Stimulated activated CD8-positive, alpha-beta memory T cell treated with anti-CD3 and anti-CD28 coated beads, Interleukin-15, amount 100 ng/mL, for 1 hour (primary cell): ENCODE data around the gene CHST4.
"Not testable (repeated sequence)": the region's sequence is repeated elsewhere in the genome, so short reads cannot be mapped to it uniquely, and the experiment has no call there.

ENCODE experiments used
- DNase-seq: peaks from one replicate; pipeline ENCODE4 v3.0.0-alpha.2; 2020; ENCODE audit warnings: low read depth

CHST4 gene

GRCh38 chr16:71570144-71570543 lies 43.9 kb downstream of the CHST4 start:
- DNase-seq, result no peak

GRCh38 chr16:71572497-71573116 lies 46.4 kb downstream of the CHST4 start:
- no peak for DNase-seq

GRCh38 chr16:71573387-71574094 lies 47.3 kb downstream of the CHST4 start:
- DNase-seq, result no peak

- no peak for DNase-seq
Observed at GRCh38 chr16:71574702-71575101, 48.5 kb downstream of the CHST4 start.

DNA sequence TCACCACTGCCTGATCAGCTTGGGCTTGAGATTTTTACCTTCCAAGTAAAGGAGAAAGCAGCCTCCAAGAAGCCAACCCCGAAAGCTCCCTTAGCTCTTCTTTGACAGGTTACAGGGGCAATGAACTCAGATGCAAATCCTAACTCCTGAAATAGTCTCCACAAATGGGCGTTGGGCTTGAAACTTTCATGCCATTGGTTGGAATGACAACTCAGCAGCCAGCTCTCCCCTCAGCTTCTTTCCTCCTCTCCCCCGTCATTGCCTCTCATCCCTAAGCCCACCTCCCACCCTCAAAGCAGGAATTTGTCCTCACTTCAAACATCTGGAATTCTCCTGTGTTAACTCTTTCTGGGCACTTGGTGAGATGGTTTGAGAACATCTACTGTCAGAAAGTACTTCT lies 50.7 kb downstream of the CHST4 start, which contains the start of gene TAT:
TSS of gene TAT (minus strand) at position 122 of the 400 bp plus-strand sequence. CDS start 677 bp downstream, outside the sequence.
- no peak for DNase-seq

GRCh38 chr16:71582553-71582848 lies 56.3 kb downstream of the CHST4 start:
- DNase-seq, result not testable (repeated sequence)

GRCh38 chr16:71584543-71585317 lies 58.5 kb downstream of the CHST4 start:
- no peak for DNase-seq

- no peak for DNase-seq
Observed at GRCh38 chr16:71585318-71585703, 59.1 kb downstream of the CHST4 start.
